ENCODE data around the gene FGD5. TPM values are rescaled to one million over a fixed set of nuclear protein-coding genes. Genes with fewer than 3 reads are reported as not detected.

The FGD5 gene
- total and polyA plus RNA-seq, 2 experiments from 2014 or later = 7.4 to 12.2 TPM

- DNase-seq (ENCODE audit: low spot score) (no peak), ATAC-seq (no peak)
- Histone ChIP-seq H3K4me1 (ENCODE audit: insufficient read depth) (peaks cover 18% of the 10 kb centered on the region; the same call in 1 of the 2 replicates), H3K27me3 (ENCODE audit: insufficient read depth) (no peaks in the 10 kb centered on the region), H3K27ac (ENCODE audit: low read depth) (no peak overlapping the region), H3K4me3 (no peak overlapping the region), H2AFZ (no peak overlapping the region), H3K36me3 (ENCODE audit: insufficient read depth) (no peaks in the 10 kb centered on the region), H3K4me2 (no peak overlapping the region), H3K9me2 (ENCODE audit: insufficient read depth) (no peaks in the 10 kb centered on the region), H3K79me2 (replicated peaks; ENCODE audit: insufficient read depth) (no peaks in the 10 kb centered on the region), H4K20me1 (replicated peaks; ENCODE audit: insufficient read depth) (no peaks in the 10 kb centered on the region; the same call in 1 of the 2 replicates), H3F3A (replicated peaks; ENCODE audit: low read depth) (no peaks in the 10 kb centered on the region)
- H3K4me1 Mint-ChIP-seq = peaks cover 26% of the 10 kb centered on the region
- H3K27ac Mint-ChIP-seq = no peak overlapping the region
- H3K9me3 Mint-ChIP-seq = no peaks in the 10 kb centered on the region
- TF ChIP-seq JUNB (IDR thresholded peaks at IDR 0.05; ENCODE audit: unreplicated experiment) (no peak), CTCF (conservative IDR thresholded peaks at IDR 0.05; ENCODE audit: low read depth in 2 of 2) (peak; percentile 12 to 16; a peak in 1 of 4 replicates), EZH2phosphoT487 (IDR thresholded peaks at IDR 0.05; ENCODE audit: unreplicated experiment) (no peak)
- H3K27me3 Mint-ChIP-seq (ENCODE audit: insufficient read depth, low read depth, poor library complexity) = no peaks in the 10 kb centered on the region
- H3K36me3 Mint-ChIP-seq (ENCODE audit: low read depth) = no peaks in the 10 kb centered on the region; the same call in 2 of the 3 replicates
- H3K4me3 Mint-ChIP-seq = no peak overlapping the region
Observed at GRCh38 chr3:14898929-14899328, 80.2 kb downstream of the FGD5 start.

GRCh38 chr3:14899993-14900618 is 81.3 kb downstream of the FGD5 start:
- H3K9me3 Mint-ChIP-seq = peaks cover 2% of the 10 kb centered on the region; the same call in 1 of the 3 replicates
- Histone ChIP-seq H3K4me1 (ENCODE audit: insufficient read depth) (peaks cover 18% of the 10 kb centered on the region; the same call in 1 of the 2 replicates), H3K79me2 (replicated peaks; ENCODE audit: insufficient read depth) (no peaks in the 10 kb centered on the region), H2AFZ (no peak overlapping the region), H3F3A (replicated peaks; ENCODE audit: low read depth) (no peaks in the 10 kb centered on the region), H4K20me1 (replicated peaks; ENCODE audit: insufficient read depth) (no peaks in the 10 kb centered on the region; the same call in 1 of the 2 replicates), H3K36me3 (ENCODE audit: insufficient read depth) (no peaks in the 10 kb centered on the region), H3K4me2 (0 out of 2 replicates have a peak overlapping the region, but pooled peaks have one; percentile 32), H3K9me2 (ENCODE audit: insufficient read depth) (no peaks in the 10 kb centered on the region), H3K4me3 (no peak overlapping the region), H3K27me3 (ENCODE audit: insufficient read depth) (no peaks in the 10 kb centered on the region), H3K27ac (ENCODE audit: low read depth) (no peak overlapping the region)
- 0 out of 2 replicates have a peak, but pooled peaks have one; percentile 27 for TF ChIP-seq ZNF462 (CRISPR knock-in tag; IDR thresholded peaks at IDR 0.05)
- peak; percentile 30 to 35; a peak in 3 of 4 replicates for TF ChIP-seq CTCF (conservative IDR thresholded peaks at IDR 0.05; ENCODE audit: low read depth in 2 of 2)
- 0 out of 2 replicates have a peak, but pooled peaks have one; percentile 14 for TF ChIP-seq CREB1 (CRISPR knock-in tag; IDR thresholded peaks at IDR 0.05; ENCODE audit: low read depth)
- TF ChIP-seq EZH2phosphoT487 (IDR thresholded peaks at IDR 0.05; ENCODE audit: unreplicated experiment) = no peak
- no peak overlapping the region for H3K27ac Mint-ChIP-seq
- DNase-seq (ENCODE audit: low spot score) (peak; percentile 46), ATAC-seq (peak; percentile 81)
- no peaks in the 10 kb centered on the region for H3K27me3 Mint-ChIP-seq (ENCODE audit: insufficient read depth, low read depth, poor library complexity)
- H3K4me1 Mint-ChIP-seq = peaks cover 26% of the 10 kb centered on the region
- H3K36me3 Mint-ChIP-seq (ENCODE audit: low read depth) = peaks cover 2% of the 10 kb centered on the region
- H3K4me3 Mint-ChIP-seq = no peak overlapping the region
